Osteoblast (primary cell): ENCODE results near the gene PDE4B. TPM values are rescaled to one million over a fixed set of nuclear protein-coding genes. Genes with fewer than 3 reads are reported as not detected.

ENCODE experiments used
- DNase-seq: peaks from one replicate; pipeline ENCODE4 v3.0.0; 2011; ENCODE audit warnings: low spot score, mixed read lengths; ENCODE audit not compliant: insufficient read length; ENCODE audit errors: missing footprints
- H2AFZ ChIP-seq: 2 replicates; pipeline ENCODE4 v1.6.0; 2011; ENCODE audit warnings: mild to moderate bottlenecking, low read length
- H3K27ac ChIP-seq: 2 replicates; pipeline ENCODE4 v1.5.1; 2011; ENCODE audit warnings: mild to moderate bottlenecking, low read depth, low read length, moderate library complexity
- H3K27me3 ChIP-seq: 2 replicates; pipeline ENCODE4 v1.6.0; 2012; ENCODE audit warnings: mild to moderate bottlenecking, control low read depth, inconsistent platforms, low read length, moderate library complexity; ENCODE audit not compliant: insufficient read depth
- H3K36me3 ChIP-seq: 2 replicates; pipeline ENCODE4 v1.5.1; 2011; ENCODE audit warnings: mild to moderate bottlenecking, low read length, control low read depth, moderate library complexity; ENCODE audit not compliant: insufficient read depth
- H3K4me1 ChIP-seq: 2 replicates; pipeline ENCODE4 v1.5.1; 2011; ENCODE audit warnings: mild to moderate bottlenecking, low read length, control low read depth, moderate library complexity; ENCODE audit not compliant: insufficient read depth
- H3K4me2 ChIP-seq: 2 replicates; pipeline ENCODE4 v1.6.0; 2011; ENCODE audit warnings: mild to moderate bottlenecking, low read length; ENCODE audit not compliant: insufficient read depth
- H3K4me3 ChIP-seq: fragments of 200-600 bp; sonication (generic); 3 replicates; pipeline ENCODE4 v1.5.1; 2012; ENCODE audit warnings: mild to moderate bottlenecking, low read length, inconsistent platforms; ENCODE audit not compliant: insufficient read depth
- H3K79me2 ChIP-seq: 2 replicates; pipeline ENCODE4 v1.6.0; 2012; ENCODE audit warnings: mild to moderate bottlenecking, low read length, control low read depth, inconsistent platforms; ENCODE audit not compliant: insufficient read depth
- H3K9me3 ChIP-seq: 2 replicates; pipeline ENCODE4 v1.5.1; 2011; ENCODE audit warnings: low read depth, low read length, control low read depth
- H4K20me1 ChIP-seq: 2 replicates; pipeline ENCODE4 v1.6.0; 2012; ENCODE audit warnings: mild to moderate bottlenecking, low read length, control low read depth; ENCODE audit not compliant: insufficient read depth
- total RNA-seq: library from RNA; depleted of rRNA; stranded (reverse); fragments of >200 nt; gene quantifications from 2 replicates; pipeline ENCODE4 v1.2.3, GENCODE V29; 2012
- TF ChIP-seq, protein P1 (sequence below): IDR thresholded peaks from 2 replicates; pipeline ENCODE4 v1.5.1; 2011; ENCODE audit warnings: mild to moderate bottlenecking, low read depth, low read length, moderate library complexity; ENCODE audit errors: extremely low read depth

The PDE4B gene
- total RNA-seq, 1 donor, result 21.4 TPM

DNA sequence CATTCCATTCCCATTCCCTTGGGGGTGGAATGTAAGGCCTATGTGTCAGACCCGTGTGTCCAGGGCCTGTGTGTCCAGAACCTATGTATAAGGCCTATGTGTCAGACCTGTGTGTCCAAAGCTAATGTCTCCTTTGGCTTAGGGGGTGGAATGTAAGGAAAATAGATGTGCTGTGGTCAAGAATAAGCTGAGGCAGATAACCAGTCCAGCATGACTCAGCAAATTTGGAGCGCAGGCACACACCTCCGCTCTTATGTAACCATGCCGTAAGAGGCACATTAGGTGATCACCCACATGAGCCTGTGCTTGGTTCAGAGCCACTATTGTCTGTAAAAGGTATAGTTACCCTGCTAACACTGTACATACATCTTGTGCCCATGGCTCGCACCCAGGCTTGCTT is 590.5 kb downstream of the PDE4B start:
- Histone ChIP-seq H3K27ac (no peak overlapping the region), H3K79me2 (no peaks in the 10 kb centered on the region), H3K4me1 (peaks cover 10% of the 10 kb centered on the region), H3K36me3 (no peaks in the 10 kb centered on the region), H2AFZ (no peak overlapping the region), H3K27me3 (no peaks in the 10 kb centered on the region), H3K9me3 (no peaks in the 10 kb centered on the region), H3K4me3 (no peak overlapping the region), H3K4me2 (no peak overlapping the region), H4K20me1 (no peaks in the 10 kb centered on the region)
- no peak for DNase-seq
- TF ChIP-seq, protein P1, sequence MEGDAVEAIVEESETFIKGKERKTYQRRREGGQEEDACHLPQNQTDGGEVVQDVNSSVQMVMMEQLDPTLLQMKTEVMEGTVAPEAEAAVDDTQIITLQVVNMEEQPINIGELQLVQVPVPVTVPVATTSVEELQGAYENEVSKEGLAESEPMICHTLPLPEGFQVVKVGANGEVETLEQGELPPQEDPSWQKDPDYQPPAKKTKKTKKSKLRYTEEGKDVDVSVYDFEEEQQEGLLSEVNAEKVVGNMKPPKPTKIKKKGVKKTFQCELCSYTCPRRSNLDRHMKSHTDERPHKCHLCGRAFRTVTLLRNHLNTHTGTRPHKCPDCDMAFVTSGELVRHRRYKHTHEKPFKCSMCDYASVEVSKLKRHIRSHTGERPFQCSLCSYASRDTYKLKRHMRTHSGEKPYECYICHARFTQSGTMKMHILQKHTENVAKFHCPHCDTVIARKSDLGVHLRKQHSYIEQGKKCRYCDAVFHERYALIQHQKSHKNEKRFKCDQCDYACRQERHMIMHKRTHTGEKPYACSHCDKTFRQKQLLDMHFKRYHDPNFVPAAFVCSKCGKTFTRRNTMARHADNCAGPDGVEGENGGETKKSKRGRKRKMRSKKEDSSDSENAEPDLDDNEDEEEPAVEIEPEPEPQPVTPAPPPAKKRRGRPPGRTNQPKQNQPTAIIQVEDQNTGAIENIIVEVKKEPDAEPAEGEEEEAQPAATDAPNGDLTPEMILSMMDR, result no peak

- no peaks in the 10 kb centered on the region for H4K20me1 ChIP-seq
- no peaks in the 10 kb centered on the region for H3K9me3 ChIP-seq
- no peak overlapping the region for H3K27ac ChIP-seq
- no peak overlapping the region for H2AFZ ChIP-seq
- DNase-seq, result no peak
- H3K79me2 ChIP-seq, result no peaks in the 10 kb centered on the region
- H3K4me2 ChIP-seq, result no peak overlapping the region
- H3K27me3 ChIP-seq, result no peaks in the 10 kb centered on the region
- peaks cover 10% of the 10 kb centered on the region for H3K4me1 ChIP-seq
- TF ChIP-seq, protein P1, result no peak
- no peaks in the 10 kb centered on the region for H3K36me3 ChIP-seq
- no peak overlapping the region for H3K4me3 ChIP-seq
These were observed 590.9 kb downstream of the PDE4B start for GRCh38 chr1:66383611-66384010.

DNA sequence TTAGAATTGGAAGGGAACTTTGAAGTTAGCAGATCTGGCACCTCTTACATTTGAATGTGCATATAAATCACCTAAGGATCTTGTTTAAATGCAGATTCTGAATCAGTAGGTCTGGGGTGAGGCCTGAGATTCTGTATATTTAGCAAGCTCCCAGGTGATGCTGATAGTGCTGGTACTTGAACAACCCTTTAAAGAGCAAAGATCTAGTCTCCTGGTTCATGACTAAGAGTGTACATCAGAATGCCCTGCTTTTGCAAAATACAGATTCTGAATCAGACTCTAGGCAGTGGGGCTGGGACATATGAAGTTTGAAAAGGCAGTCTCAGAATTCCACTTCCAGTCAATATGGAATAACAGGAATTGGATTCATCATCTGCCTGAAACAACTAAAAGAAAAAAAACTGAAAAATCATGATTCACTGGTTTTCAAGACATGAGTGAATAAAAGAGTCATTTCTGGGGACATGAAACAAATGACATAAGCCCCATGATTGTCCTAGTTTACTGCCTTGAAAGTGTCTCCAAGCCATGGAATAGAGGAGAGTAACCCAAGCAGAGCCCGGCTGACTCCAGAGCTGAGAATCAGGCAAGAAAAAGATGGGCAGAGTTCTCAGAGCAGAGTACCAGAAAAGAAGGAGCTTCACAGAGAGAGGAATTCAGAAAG is 591.7 kb downstream of the PDE4B start:
- H2AFZ ChIP-seq, result no peak overlapping the region
- TF ChIP-seq, protein P1, result no peak
- no peak for DNase-seq
- H4K20me1 ChIP-seq, result no peaks in the 10 kb centered on the region
- no peaks in the 10 kb centered on the region for H3K79me2 ChIP-seq
- H3K9me3 ChIP-seq, result no peaks in the 10 kb centered on the region
- peaks cover 10% of the 10 kb centered on the region for H3K4me1 ChIP-seq
- H3K27ac ChIP-seq, result no peak overlapping the region
- no peak overlapping the region for H3K4me2 ChIP-seq
- no peak overlapping the region for H3K4me3 ChIP-seq
- no peaks in the 10 kb centered on the region for H3K27me3 ChIP-seq
- no peaks in the 10 kb centered on the region for H3K36me3 ChIP-seq

GRCh38 chr1:66386712-66387111 is 594.0 kb downstream of the PDE4B start:
- H3K36me3 ChIP-seq, result no peaks in the 10 kb centered on the region

More at GRCh38 chr1:66386712-66387111, 594.0 kb downstream of the PDE4B start:
- H3K4me3 ChIP-seq, result no peak overlapping the region
- H3K79me2 ChIP-seq, result no peaks in the 10 kb centered on the region
- H3K9me3 ChIP-seq, result no peaks in the 10 kb centered on the region
- H3K4me1 ChIP-seq, result peaks cover 2% of the 10 kb centered on the region
- no peaks in the 10 kb centered on the region for H4K20me1 ChIP-seq
- no peak overlapping the region for H3K4me2 ChIP-seq
- DNase-seq, result no peak
- no peak overlapping the region for H2AFZ ChIP-seq
- no peaks in the 10 kb centered on the region for H3K27me3 ChIP-seq
- no peak overlapping the region for H3K27ac ChIP-seq
- TF ChIP-seq, protein P1, result no peak
